HK-2 (cell line): ENCODE data around the gene ADISSP.

Experiments
- DNase-seq: peaks from one replicate; pipeline ENCODE4 v3.0.0-alpha.2; 2018; ENCODE audit not compliant: unreplicated experiment

The ADISSP gene

DNA sequence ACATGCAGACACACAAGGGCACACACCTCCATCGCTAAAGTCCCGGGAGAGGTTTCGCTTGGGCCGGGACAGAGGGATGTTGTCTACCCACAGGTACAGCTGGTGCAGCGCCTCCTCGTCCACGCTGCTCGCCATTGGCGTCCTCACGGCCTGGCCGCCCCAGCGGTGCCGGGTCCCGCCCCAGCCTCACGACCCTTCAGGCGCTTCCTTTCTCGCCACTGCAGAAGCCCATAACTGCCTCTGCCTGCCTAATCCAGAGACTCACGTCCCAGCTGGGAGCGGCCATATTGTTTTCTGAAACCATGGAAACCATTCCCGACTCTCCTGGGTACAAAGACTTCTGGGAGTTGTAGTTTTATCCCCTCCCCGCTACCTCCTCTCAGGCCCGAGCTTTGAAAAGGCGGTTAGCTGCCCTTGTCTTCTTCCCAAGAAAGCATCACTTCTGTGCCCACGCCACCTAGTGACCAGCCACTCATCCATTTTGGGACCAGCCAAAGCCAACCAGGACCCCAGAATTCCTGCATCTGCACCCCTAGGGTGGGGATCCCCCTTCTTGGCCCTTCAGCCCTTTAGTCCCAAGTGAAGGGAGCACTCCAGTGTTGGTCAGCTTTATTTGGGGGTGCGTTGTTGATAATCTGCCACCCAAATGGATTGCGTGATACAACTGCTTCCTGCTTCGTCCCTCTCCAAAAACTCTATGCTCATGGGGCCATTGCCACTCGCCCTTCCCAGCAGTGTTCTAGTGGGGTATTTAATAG, 13.8 kb upstream of the ADISSP start, which contains the start of gene SPEF1:
Gene SPEF1, minus strand, starts transcription at position 296 of the 758 bp plus-strand sequence. Its CDS starts 161 bp downstream, at position 135.
- DNase-seq: peak; percentile 85

DNA sequence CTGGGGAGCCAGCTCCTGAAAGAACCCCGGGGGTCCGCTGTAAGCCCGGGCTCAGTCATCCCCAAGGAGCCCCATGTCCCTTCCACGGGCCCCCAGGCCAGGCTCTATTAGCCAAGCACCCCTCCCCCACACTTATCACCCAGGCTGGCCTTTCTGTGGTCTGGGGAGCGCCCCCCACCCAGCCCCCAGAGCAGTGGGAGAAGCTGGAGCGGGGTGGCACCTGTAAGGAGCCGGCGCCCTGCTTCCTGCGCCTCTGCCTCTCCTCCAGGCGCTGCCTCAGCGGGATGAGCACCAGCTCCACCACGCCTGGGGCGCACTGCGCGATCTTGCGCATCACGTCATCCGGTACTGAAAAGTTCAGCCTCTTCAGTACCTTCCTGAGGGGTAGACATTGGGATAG, 11.4 kb upstream of the ADISSP start:
- DNase-seq: no peak

DNA sequence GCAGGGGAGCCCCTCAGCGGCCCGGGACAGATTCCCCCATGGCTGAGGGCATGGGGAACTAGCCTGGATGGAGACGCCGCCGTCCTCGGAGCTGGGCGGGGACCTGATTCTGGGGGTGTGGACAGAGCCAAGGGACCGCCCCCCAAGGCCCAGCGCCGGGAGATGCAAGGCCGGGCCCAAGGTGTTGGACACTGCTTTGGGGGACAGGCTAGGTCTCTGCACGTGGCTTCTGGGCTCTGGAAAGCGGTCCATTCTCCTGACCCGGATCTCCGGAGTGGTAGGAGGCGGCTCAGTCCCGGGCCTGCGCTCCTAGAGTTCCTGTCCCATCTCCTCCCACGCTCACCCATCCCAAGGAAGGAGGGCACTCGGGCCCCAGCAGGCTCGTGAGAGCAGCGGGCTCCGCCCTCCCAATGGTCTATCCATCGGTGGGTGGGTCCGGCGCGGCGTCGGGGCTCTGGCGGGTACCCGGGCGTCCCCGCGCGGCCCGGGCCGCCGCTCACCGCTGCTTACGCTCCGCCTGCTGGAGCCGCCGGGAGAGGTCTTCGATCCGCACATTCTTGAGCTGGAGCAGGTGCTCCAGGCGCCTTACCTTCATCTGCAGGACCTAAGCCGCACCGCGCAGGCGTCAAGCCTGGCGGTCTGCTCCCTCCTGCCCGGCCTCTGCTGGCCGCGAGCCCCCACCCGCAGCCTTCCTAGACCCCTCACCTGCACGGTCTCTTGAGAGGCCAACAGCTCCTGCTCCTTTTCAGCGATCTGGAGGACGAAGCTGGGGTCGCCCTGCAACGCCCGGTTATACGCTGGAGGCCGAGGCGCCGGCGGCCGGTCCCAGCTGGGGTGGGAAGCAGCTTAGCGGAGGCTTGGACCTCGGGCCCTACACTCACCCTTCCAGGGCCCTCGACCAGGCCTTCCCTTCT, 10.4 kb upstream of the ADISSP start:
- peak; percentile 63 for DNase-seq

DNA sequence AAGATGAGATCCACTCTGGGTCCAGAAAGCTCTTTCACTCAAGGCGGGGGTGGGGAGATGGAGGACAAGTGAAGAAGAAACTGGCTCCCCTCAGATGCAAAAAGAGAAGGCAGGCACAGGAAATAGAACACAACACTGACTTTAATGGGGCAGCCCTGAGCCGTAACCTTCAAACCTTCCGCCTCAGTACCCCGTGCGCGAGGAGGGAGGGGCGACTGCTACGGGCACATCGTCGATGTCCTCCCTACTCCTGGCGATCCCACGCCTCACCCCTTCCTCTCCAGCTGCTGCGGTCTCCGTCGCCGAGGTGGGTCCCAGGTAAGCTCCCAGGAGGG, 9.8 kb upstream of the ADISSP start:
- no peak for DNase-seq

DNA sequence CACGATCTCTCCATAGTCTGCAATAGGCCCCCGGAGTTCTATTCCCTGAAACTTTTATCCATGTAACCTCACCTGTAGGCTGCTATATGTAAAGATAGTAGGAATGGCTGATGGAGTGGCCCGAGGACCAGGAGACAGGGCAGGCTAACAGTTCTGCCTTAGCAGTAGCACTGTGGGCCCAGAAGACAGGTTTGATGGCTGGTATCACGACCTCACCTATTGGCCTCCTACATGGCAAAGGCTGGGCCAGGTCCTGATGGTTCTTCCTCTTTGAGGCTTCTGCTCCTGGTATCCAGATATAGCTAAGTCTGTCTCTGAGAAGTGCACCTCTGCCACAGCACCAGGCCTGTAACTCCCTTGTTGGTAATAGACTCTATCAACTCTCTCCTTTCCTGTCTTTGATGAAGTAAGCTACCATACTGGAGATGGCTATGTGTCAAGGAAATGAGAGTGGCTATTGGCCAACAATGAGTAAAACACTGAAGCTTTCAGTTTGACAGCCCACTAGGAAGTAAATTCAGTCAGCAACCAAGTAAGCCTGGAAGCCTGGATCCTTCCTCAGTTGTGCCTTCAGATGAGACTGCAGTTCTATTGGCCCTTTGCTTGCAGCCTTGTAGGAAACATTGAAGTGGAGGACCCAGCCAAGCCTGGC, 8.0 kb upstream of the ADISSP start:
- DNase-seq: no peak

DNA sequence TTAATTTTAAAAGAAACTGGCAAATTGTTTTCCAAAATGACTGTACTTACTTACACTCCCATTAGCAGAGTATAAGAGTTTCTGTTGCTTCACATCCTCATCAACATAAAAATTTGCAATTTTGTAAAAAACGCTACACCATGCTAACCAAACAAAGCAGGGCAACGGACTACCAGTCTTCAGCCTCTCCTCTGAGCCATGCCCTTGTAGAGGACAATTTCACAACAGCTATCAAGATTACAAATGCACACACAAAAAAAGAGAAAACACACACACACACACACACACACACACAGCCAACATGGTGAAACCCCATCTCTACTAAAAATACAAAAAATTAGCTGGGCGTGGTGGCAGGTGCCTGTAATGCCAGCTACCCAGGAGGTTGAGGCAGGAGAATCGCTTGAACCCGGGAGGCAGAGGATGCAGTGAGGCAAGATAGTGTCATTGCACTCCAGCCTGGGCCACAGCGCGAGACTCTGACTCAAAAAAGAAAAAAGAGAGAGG, 4.1 kb upstream of the ADISSP start:
- no peak for DNase-seq

DNA sequence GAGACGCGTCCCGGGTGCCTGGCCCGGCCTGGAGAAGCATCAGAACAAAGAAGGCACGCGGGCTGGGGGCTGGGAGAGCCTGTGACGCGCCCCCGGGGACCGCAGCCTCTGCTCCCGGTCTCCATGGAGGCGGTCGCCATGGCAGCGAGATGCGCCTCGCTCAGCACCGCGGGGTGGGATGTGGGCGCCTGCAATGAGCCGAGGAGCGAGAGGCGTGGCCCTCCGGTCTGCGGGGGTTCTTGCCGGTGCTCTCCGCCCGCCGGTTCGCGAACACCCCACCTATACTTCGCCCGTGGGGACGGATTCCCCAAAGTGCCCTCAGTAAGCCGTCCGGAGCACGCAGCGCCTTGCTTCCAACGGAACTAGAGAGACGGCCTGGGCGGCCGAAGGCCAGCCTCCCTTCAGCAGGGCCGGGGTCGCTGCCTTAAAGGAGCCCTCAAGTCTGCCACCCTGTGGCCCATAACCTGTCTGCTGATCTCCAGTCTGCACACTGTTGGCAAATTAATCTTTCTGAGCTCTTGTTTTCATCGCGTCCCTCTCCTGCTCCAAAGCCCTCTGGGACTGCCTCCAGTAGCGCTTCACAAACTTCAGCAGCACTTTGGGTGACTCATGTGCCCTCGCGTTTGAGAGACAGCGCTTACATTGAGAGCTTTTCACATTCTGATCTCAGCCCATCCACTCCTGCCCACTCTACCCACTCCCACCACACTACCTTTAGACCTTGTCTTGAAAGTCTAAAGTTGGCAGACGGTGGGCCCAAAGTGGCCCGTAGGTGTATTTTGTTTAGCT, 983 bp upstream of the ADISSP start:
- peak; percentile 76 for DNase-seq

DNA sequence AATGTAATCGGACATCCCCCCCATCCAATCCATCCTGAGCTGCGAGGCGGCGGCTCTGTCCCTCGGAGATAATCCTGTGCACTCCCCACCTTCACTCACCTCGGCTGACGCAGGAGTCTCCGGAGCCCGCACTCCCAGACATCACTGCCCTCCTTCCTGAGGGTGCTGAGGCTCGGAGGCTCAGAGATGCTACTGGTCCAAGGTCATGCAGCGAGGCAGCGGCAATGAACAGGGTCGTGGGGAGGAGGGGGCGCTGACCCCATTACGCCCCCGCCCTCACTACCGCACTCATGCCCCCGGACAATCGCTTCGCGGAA, 485 bp downstream of the ADISSP start:
- no peak for DNase-seq

DNA sequence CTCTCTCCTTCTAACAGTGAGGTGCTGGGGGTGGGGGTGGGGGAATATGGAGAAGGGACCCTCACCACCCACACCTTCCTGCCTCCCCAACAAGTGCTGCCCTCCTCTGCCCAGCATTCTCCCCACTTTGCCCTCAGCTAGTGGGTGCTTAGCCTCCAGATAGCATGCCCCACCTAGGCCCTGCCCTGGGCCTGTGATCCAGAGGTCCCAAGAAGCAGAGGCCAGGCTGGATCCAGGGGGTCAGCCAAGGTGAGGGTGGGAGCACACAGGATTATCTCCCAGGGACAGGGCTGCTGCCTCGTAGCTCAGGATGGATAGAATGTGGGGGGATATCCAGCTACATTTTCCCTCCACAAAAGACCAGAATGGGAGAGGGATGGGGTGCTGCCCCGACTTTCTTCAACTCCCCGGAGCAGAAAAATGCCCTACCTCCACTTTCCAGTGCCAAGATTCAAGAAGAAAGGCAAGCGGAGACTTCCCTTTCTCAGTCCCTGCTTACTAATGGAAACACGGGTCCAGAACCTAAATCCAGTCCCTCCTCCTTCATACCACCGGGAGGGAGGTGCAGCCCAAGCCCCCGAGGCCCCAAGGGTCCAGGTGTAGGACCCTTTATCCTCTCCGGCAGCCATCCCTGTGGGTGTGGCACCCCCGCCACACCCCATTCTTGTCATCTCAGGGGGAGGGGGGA, 987 bp downstream of the ADISSP start:
- DNase-seq: no peak

DNA sequence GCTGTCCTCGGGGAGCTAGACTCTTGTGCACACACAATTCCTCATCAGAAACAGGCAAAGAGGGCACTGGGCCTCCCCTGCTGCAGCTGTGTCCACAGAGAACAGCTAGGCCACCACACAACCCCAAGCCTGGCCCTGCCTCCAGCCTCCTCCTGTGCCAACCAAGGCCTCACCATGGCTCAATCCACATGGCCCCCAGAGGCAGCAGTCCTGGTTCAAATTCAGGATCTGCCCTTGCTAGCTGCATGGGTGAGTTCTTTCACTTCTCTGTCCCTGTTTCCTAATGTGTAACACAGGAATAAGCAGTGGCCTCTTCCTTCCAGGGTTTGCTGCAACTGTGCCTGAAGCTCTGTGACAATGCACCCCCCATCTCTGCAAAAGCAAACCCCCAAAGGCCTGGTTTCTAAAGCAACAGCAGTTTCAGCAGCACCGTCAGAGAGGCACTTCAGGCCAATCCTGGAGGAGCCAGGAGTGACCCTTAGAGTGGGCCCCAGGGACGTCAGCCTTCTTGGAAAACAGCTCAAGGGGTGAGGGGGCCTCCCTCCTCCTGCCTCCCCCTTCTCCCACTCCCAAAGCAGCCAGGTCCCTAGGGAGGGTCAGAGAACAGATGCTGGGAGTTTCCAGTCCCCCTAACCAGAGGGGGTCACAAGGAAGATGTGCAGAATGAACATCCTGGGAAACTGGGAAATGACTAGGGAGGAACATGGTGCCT, 2.2 kb downstream of the ADISSP start:
- DNase-seq: no peak

DNA sequence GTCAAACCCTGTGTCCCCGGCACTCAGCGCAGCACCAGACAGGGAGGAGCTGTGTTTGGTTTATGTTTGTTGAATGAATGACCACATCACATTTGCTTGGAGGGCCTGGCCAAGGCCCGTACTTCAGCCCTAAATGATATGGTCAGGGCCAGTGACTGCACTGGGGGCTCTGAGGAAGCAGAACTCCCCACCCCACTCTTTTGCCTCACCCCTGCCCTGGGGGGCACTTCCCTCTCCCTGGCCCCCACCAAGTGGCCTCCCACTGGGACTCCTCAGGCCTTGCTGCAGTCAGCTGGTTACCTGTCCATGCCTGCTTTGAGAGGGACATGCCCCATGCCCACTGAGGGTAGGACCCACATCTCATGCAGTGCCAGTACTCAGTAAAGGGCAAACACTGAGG, 2.9 kb downstream of the ADISSP start:
- no peak for DNase-seq

DNA sequence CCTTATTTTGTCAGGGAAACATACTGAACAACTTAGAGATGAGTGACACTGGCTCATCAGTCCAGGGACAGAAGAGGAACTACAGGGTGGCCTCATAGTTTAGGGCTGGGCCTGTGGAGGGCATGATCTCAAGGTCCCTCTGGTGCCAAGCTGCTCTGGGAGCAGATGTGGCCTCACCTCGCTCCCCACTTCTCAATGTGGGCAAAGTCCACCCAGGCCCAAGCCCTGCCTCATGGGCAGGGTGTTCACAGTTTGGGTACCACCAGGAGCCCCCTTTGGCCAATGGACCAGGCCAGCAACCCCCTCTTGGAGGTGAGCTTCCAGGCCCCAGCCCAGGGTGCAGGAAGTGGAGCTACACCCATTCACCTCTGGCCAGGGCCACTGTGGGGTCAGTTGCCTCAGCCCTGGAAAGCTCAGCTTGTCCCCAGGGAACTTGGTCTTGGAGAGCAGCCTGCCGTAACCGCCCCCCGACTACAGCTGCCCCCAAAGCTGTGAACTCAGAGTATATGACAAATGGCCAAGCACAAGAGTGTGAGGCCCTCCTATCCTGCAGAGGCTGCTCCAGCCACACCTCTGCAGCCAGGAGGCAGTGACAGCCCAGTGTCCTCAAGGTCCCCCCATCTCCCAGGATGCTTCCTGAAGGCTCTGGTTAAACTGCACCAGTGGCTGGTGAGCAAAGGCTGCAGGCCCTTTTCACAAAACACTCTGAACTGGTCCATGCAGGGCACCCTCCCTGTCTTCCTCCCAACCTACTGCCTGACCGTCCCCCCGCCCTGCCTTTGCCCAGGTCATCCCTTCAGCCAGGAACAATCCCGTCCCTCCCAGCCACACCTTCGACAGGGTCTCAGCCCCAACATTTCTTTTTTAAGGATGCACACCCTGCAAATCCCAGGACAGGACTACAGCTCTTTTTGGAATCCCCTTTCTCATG, 3.6 kb downstream of the ADISSP start:
- no peak for DNase-seq

DNA sequence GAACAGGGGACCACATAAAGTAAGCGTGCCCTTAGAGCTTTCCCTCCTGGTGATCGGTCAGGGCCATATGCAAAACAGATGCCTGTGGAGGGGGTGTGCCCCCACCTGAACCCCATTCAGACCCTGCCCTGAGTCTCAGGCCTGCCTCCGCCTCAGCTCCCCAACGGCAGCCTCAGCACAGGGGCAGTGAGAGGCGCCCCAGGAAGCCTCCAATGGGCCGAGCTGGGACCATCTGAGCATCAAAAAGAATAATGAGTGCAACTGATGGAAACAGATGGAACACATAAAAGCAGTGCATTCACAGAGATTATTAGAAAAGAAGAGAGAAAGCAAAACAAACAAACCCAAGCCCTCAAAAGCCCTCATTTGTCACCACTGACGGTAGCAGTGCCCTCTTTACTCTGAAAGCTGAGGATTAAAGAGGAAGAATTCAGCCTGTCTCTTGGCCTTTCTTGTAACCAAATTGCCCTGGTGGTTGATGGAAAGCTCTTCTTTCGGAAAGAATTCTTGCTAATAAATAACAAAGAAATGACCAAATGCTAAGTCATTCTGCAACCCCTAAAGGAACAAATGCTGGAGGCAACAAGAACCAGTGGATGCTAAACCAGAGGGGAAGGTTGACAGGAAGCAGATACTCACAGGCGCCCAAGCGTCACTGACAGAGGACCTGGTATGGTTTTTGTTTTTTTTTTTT, 6.8 kb downstream of the ADISSP start:
- no peak for DNase-seq

DNA sequence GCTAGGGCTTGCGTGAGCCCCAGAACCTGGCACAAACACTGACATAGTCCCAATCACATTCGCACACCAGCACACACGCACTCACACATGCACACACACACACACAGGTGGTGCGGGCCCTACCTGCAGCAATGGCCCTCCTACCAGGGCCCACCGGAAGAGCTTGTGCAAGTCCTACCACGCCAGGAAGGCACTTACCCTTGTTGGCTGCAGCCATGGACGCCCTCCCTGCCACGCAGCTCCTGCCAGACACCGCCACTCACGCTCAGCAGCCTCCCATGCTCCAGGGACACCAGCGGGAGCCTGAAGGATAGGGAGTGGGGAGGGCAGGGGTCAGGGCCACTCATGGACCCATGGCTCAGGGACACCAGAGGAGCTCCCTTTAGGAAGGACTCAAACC, 7.7 kb downstream of the ADISSP start:
- no peak for DNase-seq

DNA sequence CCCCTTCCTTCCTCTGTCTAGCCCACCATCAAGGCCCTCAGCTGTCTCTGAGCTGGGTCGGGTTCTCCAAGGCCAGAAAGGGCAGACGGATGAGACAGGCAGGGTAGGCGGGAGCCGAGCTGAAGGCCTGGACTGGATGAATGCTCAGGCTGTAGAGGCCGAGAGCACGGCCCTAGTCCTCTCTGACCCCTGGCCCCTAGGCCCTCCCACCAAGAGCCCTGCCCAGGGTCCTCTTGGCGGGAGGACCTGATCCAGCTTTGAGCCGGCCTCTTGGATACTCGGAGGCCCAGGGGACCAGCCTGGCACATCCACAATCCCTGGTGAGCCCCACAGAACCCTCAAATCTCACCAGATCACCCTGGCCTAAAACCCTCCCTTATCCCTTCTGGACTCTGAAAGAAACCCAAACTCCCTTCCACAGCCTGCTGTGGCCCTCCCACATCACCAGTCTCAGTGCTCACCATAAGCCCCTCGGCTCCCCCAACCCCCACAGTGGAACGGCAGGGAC, 8.2 kb downstream of the ADISSP start:
- DNase-seq: no peak

DNA sequence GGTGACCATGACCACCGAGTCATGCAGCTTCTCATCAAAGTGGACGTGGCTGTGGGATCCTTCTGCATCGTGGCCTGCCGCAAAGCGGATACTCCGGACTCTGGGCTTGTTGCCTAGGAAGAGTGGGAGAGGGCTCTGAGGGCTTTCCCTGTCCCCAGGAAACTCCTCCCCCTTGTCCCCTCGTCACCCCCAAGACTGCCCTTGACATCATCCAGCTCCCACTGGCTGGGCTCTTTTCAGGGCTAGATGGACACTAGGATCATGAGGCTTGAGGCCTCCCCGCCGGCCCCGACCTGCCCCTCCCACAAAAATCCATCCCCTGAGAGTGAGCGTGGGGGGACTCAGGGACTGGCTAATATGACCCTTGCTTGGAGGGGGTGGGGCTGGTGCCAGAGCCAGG, 9.0 kb downstream of the ADISSP start:
- no peak for DNase-seq

DNA sequence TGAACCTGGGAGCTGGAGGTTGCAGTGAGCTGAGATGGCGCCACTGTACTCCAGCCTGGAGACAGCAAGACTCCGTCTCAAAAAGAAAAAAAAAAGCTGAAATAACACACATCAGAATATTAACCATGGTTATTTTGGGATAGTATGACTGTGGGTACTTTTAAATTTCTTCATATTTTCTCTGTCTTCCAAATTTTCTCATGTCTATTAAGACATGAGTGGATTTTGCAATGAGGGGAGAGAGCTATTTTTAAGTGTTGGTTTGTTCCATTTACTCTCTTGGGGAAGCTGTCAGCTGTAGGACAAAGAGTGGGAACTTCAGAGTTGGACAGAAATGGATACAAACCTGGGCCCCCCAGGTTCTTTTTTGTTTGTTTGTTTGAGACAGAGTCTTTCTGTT, 10.3 kb downstream of the ADISSP start:
- DNase-seq: no peak

DNA sequence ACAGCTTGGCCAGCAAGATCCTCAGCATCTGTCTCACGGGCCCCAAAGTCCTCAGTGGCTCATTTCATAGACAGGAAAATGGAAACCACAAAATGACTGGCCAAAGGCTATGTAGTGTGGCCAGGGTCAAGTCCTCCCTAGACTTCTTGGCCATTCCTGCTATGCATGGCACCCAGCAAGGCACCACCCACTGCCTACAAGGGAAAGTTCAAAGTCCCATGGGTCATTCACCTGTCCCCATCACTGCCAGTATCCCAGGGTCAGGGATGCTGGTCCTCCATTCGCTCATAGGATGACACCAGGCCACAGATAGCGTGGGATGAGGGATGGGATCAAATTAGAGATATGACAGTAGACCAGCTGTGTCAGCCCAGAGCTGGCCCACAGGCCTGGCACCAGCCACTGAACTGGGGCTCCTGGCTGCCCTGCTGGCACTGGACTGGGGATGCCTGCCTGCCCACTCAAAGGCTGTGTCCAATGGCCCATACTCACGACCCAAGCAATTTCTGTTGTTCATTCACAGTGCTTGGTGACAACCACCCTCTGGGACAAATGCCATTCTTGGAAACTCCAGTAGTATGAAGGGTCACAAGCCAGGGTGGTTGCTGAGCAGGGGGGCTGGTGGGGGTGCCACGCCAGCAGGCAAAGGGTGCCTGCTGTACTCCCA, 11.6 kb downstream of the ADISSP start:
- DNase-seq: no peak
